ENCODE results near the gene MTCL1.
A peak's percentile ranks its signal among the peaks of the same experiment; 100 is the strongest.
"Not testable (repeated sequence)": the region's sequence is repeated elsewhere in the genome, so short reads cannot be mapped to it uniquely, and the experiment has no call there.

The MTCL1 gene

GRCh38 chr18:8745355-8746014 is 40.1 kb downstream of the MTCL1 start:
- no peak for DNase-seq

GRCh38 chr18:8747440-8747937 is 42.1 kb downstream of the MTCL1 start:
- DNase-seq: no peak

GRCh38 chr18:8749492-8749891 is 44.1 kb downstream of the MTCL1 start:
- DNase-seq: no peak

GRCh38 chr18:8750954-8751415 is 45.6 kb downstream of the MTCL1 start:
- no peak for DNase-seq

GRCh38 chr18:8751692-8752091 is 46.3 kb downstream of the MTCL1 start:
- no peak for DNase-seq

- DNase-seq: no peak
These were observed 47.0 kb downstream of the MTCL1 start for GRCh38 chr18:8752329-8752728.

- DNase-seq: no peak
These were observed 49.9 kb downstream of the MTCL1 start for GRCh38 chr18:8754995-8755960.

- no peak for DNase-seq
These were observed 51.2 kb downstream of the MTCL1 start for GRCh38 chr18:8756571-8756970.

- DNase-seq: no peak
These were observed 52.1 kb downstream of the MTCL1 start for GRCh38 chr18:8757396-8757997.

- no peak for DNase-seq
These were observed 53.1 kb downstream of the MTCL1 start for GRCh38 chr18:8758466-8758865.

GRCh38 chr18:8760984-8761383 is 55.6 kb downstream of the MTCL1 start:
- DNase-seq: no peak

- not testable (repeated sequence) for DNase-seq
These were observed 56.2 kb downstream of the MTCL1 start for GRCh38 chr18:8761535-8761934.

- no peak for DNase-seq
These were observed 57.6 kb downstream of the MTCL1 start for GRCh38 chr18:8762968-8763367.

- DNase-seq: no peak
These were observed 58.3 kb downstream of the MTCL1 start for GRCh38 chr18:8763611-8764010.

GRCh38 chr18:8765783-8766463 is 60.6 kb downstream of the MTCL1 start:
- peak; percentile 93 for DNase-seq

- DNase-seq: peak; percentile 81
These were observed 61.4 kb downstream of the MTCL1 start for GRCh38 chr18:8766559-8767293.

- peak; percentile 63 for DNase-seq
These were observed 62.0 kb downstream of the MTCL1 start for GRCh38 chr18:8767340-8767739.

- no peak for DNase-seq
These were observed 64.2 kb downstream of the MTCL1 start for GRCh38 chr18:8769509-8770095.

- DNase-seq: no peak
These were observed 65.3 kb downstream of the MTCL1 start for GRCh38 chr18:8770657-8771056.

- DNase-seq: peak; percentile 54
These were observed 66.6 kb downstream of the MTCL1 start for GRCh38 chr18:8771930-8772329.

- DNase-seq: no peak
These were observed 68.6 kb downstream of the MTCL1 start for GRCh38 chr18:8773980-8774379.
